LNCaP clone FGC (cell line): Measurements from ENCODE around the gene SLC40A1.

Experiments used
- DNase-seq: peaks from one replicate; pipeline ENCODE4 v3.0.0-alpha.2; 2011; ENCODE audit warnings: low read depth
- H3K4me3 ChIP-seq: 2 replicates; pipeline ENCODE4 v1.5.1; 2011; ENCODE audit warnings: mild to moderate bottlenecking, low read depth, low read length, control low read depth
- CTCF ChIP-seq: IDR thresholded peaks from 2 replicates; pipeline ENCODE4 v1.5.1; 2012; ENCODE audit warnings: mild to moderate bottlenecking; ENCODE audit not compliant: control insufficient read depth, insufficient read depth; ENCODE audit errors: extremely low read depth

SLC40A1 gene

GRCh38 chr2:189570570-189571031 is 10.0 kb downstream of the SLC40A1 start:
- H3K4me3 ChIP-seq: no peak overlapping the region
- DNase-seq: no peak
- no peak for TF ChIP-seq CTCF

- no peak for DNase-seq
- TF ChIP-seq CTCF: no peak
- no peak overlapping the region for H3K4me3 ChIP-seq
Measured at GRCh38 chr2:189569295-189569910, 11.2 kb downstream of the SLC40A1 start.

GRCh38 chr2:189566046-189566445 is 14.5 kb downstream of the SLC40A1 start:
- no peak for TF ChIP-seq CTCF
- no peak overlapping the region for H3K4me3 ChIP-seq
- no peak for DNase-seq

- no peak overlapping the region for H3K4me3 ChIP-seq
- TF ChIP-seq CTCF: no peak
- DNase-seq: no peak
Measured at GRCh38 chr2:189561371-189562038, 19.1 kb downstream of the SLC40A1 start.

- DNase-seq: no peak
- TF ChIP-seq CTCF: no peak
- no peak overlapping the region for H3K4me3 ChIP-seq
Measured at GRCh38 chr2:189560273-189560586, 20.4 kb downstream of the SLC40A1 start.

- DNase-seq: no peak
- H3K4me3 ChIP-seq: no peak overlapping the region
- TF ChIP-seq CTCF: no peak
Measured at GRCh38 chr2:189559579-189560272, 20.9 kb downstream of the SLC40A1 start.
